HEK293 (cell line): ENCODE data around the gene GYG1.

Experiments
- CTCF ChIA-PET: fragments of 350-600 bp; formaldehyde crosslinking; extraction: SDS; loops from one replicate; lab custom pipeline; 2021; ENCODE audit warnings: antibody characterized with exemption; lab: Yijun Ruan, JAX
- POLR2A ChIA-PET: fragments of 300-600 bp; formaldehyde crosslinking; extraction: SDS; loops from one replicate; lab custom pipeline; 2020; ENCODE audit warnings: antibody characterized with exemption, inconsistent platforms; lab: Yijun Ruan, JAX
- H3K27ac ChIP-seq: fragments of 200-500 bp; sonication (Bioruptor generic); 2 replicates; pipeline ENCODE4 v1.5.1; 2014; ENCODE audit warnings: low read depth, low read length, control low read depth, inconsistent platforms; ENCODE audit errors: extremely low read depth
- H3K36me3 ChIP-seq, 2 experiments: fragments of 200-500 bp in 1 of 2; sonication (Bioruptor generic) in 1 of 2; 1 replicate in 1 of 2; 2 replicates in 1 of 2; pipeline ENCODE4 v1.5.1; 2014 to 2017; ENCODE audit warnings: inconsistent platforms in 2 of 2, low read length in 2 of 2; ENCODE audit not compliant: control insufficient read depth in 2 of 2, insufficient read depth in 1 of 2
- H3K4me1 ChIP-seq: fragments of 200-500 bp; sonication (Bioruptor generic); 2 replicates; pipeline ENCODE4 v1.5.1; 2014; ENCODE audit warnings: mild to moderate bottlenecking, low read length, inconsistent platforms; ENCODE audit not compliant: control insufficient read depth, insufficient read depth
- H3K4me3 ChIP-seq: 2 replicates; pipeline ENCODE4 v1.5.1; 2011; ENCODE audit warnings: low read depth, mild to moderate bottlenecking, control low read depth, low read length, moderate library complexity
- H3K9me3 ChIP-seq: fragments of 200-500 bp; sonication (Bioruptor generic); 2 replicates; pipeline ENCODE4 v1.5.1; 2014; ENCODE audit warnings: low read depth, low read length, inconsistent platforms; ENCODE audit not compliant: control insufficient read depth, insufficient read depth
- GLI2 ChIP-seq: fragments of 450-650 bp; formaldehyde crosslinking; IDR thresholded peaks from 2 replicates; pipeline ENCODE4; 2017; ENCODE audit warnings: missing biosample characterization, missing genetic modification characterization, low read depth, borderline replicate concordance
- HOXC10 ChIP-seq: sonication (generic); formaldehyde crosslinking; IDR thresholded peaks from 2 replicates; pipeline ENCODE4 v1.8.1; 2023; ENCODE audit warnings: mild to moderate bottlenecking, missing genetic modification reagents
- KLF16 ChIP-seq: fragments of 450-650 bp; formaldehyde crosslinking; IDR thresholded peaks from 2 replicates; pipeline ENCODE4 v1.5.1; 2017; ENCODE audit warnings: missing biosample characterization, missing genetic modification characterization
- OSR2 ChIP-seq: fragments of 450-650 bp; formaldehyde crosslinking; IDR thresholded peaks from 2 replicates; pipeline ENCODE4 v1.5.1; 2016; ENCODE audit warnings: missing biosample characterization, missing genetic modification characterization
- SCRT2 ChIP-seq: fragments of 450-650 bp; formaldehyde crosslinking; IDR thresholded peaks from 2 replicates; pipeline ENCODE4 v1.5.1; 2016; ENCODE audit warnings: missing biosample characterization, missing genetic modification characterization
- ZBTB48 ChIP-seq: fragments of 450-650 bp; formaldehyde crosslinking; IDR thresholded peaks from 2 replicates; pipeline ENCODE4 v1.5.1; 2016; ENCODE audit warnings: missing biosample characterization, missing genetic modification characterization
- ZNF155 ChIP-seq: fragments of 450-650 bp; formaldehyde crosslinking; IDR thresholded peaks from 2 replicates; pipeline ENCODE4 v1.5.1; 2016; ENCODE audit warnings: missing biosample characterization, missing genetic modification characterization
- ZNF169 ChIP-seq: fragments of 450-650 bp; formaldehyde crosslinking; IDR thresholded peaks from 2 replicates; pipeline ENCODE4 v1.5.1; 2016; ENCODE audit warnings: missing biosample characterization, missing genetic modification characterization
- ZNF19 ChIP-seq: fragments of 450-650 bp; formaldehyde crosslinking; IDR thresholded peaks from 2 replicates; pipeline ENCODE4; 2016; ENCODE audit warnings: missing biosample characterization, missing genetic modification characterization, low read depth
- ZNF202 ChIP-seq: fragments of 450-650 bp; formaldehyde crosslinking; IDR thresholded peaks from 2 replicates; pipeline ENCODE4 v1.5.1; 2016; ENCODE audit warnings: missing biosample characterization, missing genetic modification characterization, borderline replicate concordance
- ZNF214 ChIP-seq: fragments of 450-650 bp; formaldehyde crosslinking; IDR thresholded peaks from 2 replicates; pipeline ENCODE4 v1.5.1; 2017; ENCODE audit warnings: missing biosample characterization, mild to moderate bottlenecking, missing genetic modification characterization, borderline replicate concordance
- ZNF223 ChIP-seq: fragments of 450-650 bp; formaldehyde crosslinking; IDR thresholded peaks from 2 replicates; pipeline ENCODE4 v1.5.1; 2016; ENCODE audit warnings: missing biosample characterization, missing genetic modification characterization
- ZNF324 ChIP-seq: fragments of 450-650 bp; formaldehyde crosslinking; IDR thresholded peaks from 2 replicates; pipeline ENCODE4 v1.5.1; 2016; ENCODE audit warnings: missing biosample characterization, missing genetic modification characterization
- ZNF37A ChIP-seq: fragments of 450-650 bp; IDR thresholded peaks from 2 replicates; pipeline ENCODE4 v1.5.1; 2018; ENCODE audit warnings: missing biosample characterization, missing genetic modification characterization
- ZNF404 ChIP-seq: fragments of 450-650 bp; formaldehyde crosslinking; IDR thresholded peaks from 2 replicates; pipeline ENCODE4 v1.5.1; 2017; ENCODE audit warnings: missing biosample characterization, missing genetic modification characterization
- ZNF473 ChIP-seq: fragments of 450-650 bp; formaldehyde crosslinking; IDR thresholded peaks from 2 replicates; pipeline ENCODE4 v1.5.1; 2017; ENCODE audit warnings: missing biosample characterization, missing genetic modification characterization
- ZNF558 ChIP-seq: fragments of 450-650 bp; formaldehyde crosslinking; IDR thresholded peaks from 2 replicates; pipeline ENCODE4 v1.5.1; 2016; ENCODE audit warnings: missing biosample characterization, missing genetic modification characterization
- ZNF610 ChIP-seq: fragments of 450-650 bp; formaldehyde crosslinking; IDR thresholded peaks from 2 replicates; pipeline ENCODE4 v1.5.1; 2016; ENCODE audit warnings: missing biosample characterization, missing genetic modification characterization, borderline replicate concordance
- ZNF660 ChIP-seq: fragments of 450-650 bp; IDR thresholded peaks from 2 replicates; pipeline ENCODE4 v1.5.1; 2018; ENCODE audit warnings: missing biosample characterization, mild to moderate bottlenecking, missing genetic modification characterization
- ZNF747 ChIP-seq: fragments of 450-650 bp; formaldehyde crosslinking; IDR thresholded peaks from 2 replicates; pipeline ENCODE4 v1.5.1; 2016; ENCODE audit warnings: missing biosample characterization, missing genetic modification characterization
- ZNF776 ChIP-seq: fragments of 450-650 bp; formaldehyde crosslinking; IDR thresholded peaks from 2 replicates; pipeline ENCODE4 v1.5.0; 2017; ENCODE audit warnings: missing biosample characterization, missing genetic modification characterization, borderline replicate concordance
- TF ChIP-seq, protein P1 (sequence below): fragments of 450-650 bp; formaldehyde crosslinking; IDR thresholded peaks from 2 replicates; pipeline ENCODE4 v1.5.1; 2017; ENCODE audit warnings: missing biosample characterization, missing genetic modification characterization
- TF ChIP-seq, protein P2 (sequence below): fragments of 450-650 bp; formaldehyde crosslinking; conservative IDR thresholded peaks from 2 replicates; pipeline ENCODE4 v1.5.1; 2016; ENCODE audit warnings: low read depth, missing biosample characterization, missing genetic modification characterization

GYG1 gene

DNA sequence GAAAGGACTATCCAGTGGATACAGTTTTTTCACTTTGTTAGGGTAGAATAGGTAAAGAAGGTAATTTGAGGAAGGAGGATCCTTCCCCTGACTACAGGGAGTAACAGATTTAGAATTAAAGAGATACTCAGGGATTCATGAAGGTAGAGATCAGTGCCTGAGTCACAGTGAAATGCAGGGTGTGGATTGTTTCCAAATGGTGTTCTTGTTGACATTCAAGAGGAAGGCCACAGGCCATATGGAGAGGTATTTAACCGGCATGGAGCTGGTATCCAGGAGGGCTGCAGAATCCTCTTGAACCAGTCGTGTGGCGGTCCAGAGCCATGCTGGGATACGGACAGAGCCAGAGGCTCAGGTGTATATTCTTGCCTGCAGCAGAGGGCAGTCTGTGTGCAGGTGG, 28.2 kb downstream of the GYG1 start:
- TF ChIP-seq, protein P1, sequence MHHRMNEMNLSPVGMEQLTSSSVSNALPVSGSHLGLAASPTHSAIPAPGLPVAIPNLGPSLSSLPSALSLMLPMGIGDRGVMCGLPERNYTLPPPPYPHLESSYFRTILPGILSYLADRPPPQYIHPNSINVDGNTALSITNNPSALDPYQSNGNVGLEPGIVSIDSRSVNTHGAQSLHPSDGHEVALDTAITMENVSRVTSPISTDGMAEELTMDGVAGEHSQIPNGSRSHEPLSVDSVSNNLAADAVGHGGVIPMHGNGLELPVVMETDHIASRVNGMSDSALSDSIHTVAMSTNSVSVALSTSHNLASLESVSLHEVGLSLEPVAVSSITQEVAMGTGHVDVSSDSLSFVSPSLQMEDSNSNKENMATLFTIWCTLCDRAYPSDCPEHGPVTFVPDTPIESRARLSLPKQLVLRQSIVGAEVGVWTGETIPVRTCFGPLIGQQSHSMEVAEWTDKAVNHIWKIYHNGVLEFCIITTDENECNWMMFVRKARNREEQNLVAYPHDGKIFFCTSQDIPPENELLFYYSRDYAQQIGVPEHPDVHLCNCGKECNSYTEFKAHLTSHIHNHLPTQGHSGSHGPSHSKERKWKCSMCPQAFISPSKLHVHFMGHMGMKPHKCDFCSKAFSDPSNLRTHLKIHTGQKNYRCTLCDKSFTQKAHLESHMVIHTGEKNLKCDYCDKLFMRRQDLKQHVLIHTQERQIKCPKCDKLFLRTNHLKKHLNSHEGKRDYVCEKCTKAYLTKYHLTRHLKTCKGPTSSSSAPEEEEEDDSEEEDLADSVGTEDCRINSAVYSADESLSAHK (tag by site-specific recombination), result no peak
- TF ChIP-seq ZNF169 (tag by site-specific recombination) (no peak), ZNF19 (tag by site-specific recombination) (no peak), ZNF558 (tag by site-specific recombination) (no peak), ZNF223 (tag by site-specific recombination) (no peak), ZNF776 (tag by site-specific recombination) (no peak), ZNF214 (tag by site-specific recombination) (no peak), SCRT2 (no peak), ZNF660 (tag by site-specific recombination) (no peak), ZNF473 (tag by site-specific recombination) (no peak), ZNF324 (tag by site-specific recombination) (no peak), ZNF404 (tag by site-specific recombination) (no peak), ZNF747 (no peak), ZNF610 (tag by site-specific recombination) (no peak), ZNF202 (tag by site-specific recombination) (no peak)
- POLR2A ChIA-PET, result no interaction called here
- Histone ChIP-seq H3K36me3 (peaks cover 0 to 57% of the 10 kb centered on the region in 2 experiments; a peak in 1 of 3 replicates), H3K4me1 (no peaks in the 10 kb centered on the region), H3K9me3 (no peaks in the 10 kb centered on the region), H3K27ac (no peak overlapping the region), H3K4me3 (no peak overlapping the region)
- CTCF ChIA-PET, result no interaction called here

DNA sequence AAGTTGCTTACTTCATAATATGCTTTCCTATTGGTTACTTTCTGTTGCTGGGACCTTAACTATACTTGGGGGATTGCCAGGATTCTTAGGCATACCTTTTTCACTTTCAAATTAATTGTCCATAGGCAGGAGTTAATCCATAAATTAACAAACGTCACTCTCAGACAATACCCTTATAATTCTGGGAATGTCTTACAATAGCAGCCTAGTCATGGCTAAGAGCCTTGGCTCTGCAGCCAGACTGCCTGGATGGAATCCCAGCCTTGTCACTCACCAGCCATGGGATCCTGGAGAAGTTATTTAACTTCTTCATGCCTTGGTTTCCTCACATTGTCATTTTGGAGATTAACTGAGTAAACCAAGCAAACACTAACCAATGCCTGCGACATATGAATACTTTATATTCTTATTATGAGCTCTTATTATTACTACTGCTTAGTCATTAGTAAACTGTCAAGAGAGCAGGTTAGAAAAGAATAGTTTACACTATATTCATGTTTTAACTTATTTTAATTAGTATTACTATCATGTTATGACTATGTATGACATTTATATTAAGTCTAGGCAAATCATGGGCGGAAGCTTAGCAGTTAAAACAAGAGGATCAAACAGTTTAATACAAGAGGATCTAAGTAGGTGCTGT, 29.0 kb downstream of the GYG1 start:
- TF ChIP-seq ZNF37A (no peak), KLF16 (tag by site-specific recombination) (no peak), ZBTB48 (no peak), GLI2 (tag by site-specific recombination) (no peak), HOXC10 (CRISPR knock-in tag) (no peak), ZNF155 (no peak), OSR2 (no peak)
- TF ChIP-seq, protein P2, sequence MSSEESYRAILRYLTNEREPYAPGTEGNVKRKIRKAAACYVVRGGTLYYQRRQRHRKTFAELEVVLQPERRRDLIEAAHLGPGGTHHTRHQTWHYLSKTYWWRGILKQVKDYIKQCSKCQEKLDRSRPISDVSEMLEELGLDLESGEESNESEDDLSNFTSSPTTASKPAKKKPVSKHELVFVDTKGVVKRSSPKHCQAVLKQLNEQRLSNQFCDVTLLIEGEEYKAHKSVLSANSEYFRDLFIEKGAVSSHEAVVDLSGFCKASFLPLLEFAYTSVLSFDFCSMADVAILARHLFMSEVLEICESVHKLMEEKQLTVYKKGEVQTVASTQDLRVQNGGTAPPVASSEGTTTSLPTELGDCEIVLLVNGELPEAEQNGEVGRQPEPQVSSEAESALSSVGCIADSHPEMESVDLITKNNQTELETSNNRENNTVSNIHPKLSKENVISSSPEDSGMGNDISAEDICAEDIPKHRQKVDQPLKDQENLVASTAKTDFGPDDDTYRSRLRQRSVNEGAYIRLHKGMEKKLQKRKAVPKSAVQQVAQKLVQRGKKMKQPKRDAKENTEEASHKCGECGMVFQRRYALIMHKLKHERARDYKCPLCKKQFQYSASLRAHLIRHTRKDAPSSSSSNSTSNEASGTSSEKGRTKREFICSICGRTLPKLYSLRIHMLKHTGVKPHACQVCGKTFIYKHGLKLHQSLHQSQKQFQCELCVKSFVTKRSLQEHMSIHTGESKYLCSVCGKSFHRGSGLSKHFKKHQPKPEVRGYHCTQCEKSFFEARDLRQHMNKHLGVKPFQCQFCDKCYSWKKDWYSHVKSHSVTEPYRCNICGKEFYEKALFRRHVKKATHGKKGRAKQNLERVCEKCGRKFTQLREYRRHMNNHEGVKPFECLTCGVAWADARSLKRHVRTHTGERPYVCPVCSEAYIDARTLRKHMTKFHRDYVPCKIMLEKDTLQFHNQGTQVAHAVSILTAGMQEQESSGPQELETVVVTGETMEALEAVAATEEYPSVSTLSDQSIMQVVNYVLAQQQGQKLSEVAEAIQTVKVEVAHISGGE (tag by site-specific recombination), result no peak
- Histone ChIP-seq H3K9me3 (no peaks in the 10 kb centered on the region), H3K27ac (no peak overlapping the region), H3K36me3 (peaks cover 0 to 61% of the 10 kb centered on the region in 2 experiments; a peak in 1 of 3 replicates), H3K4me1 (no peaks in the 10 kb centered on the region), H3K4me3 (no peak overlapping the region)
- POLR2A ChIA-PET, result no interaction called here
- CTCF ChIA-PET, result no interaction called here
